Measurements from ENCODE around the gene KRT17. TPM values are rescaled to one million over a fixed set of nuclear protein-coding genes. Genes with fewer than 3 reads are reported as not detected.

The KRT17 gene
- total and polyA plus RNA-seq, 2 experiments from 2014 or later: 59.5 to 118 TPM

DNA sequence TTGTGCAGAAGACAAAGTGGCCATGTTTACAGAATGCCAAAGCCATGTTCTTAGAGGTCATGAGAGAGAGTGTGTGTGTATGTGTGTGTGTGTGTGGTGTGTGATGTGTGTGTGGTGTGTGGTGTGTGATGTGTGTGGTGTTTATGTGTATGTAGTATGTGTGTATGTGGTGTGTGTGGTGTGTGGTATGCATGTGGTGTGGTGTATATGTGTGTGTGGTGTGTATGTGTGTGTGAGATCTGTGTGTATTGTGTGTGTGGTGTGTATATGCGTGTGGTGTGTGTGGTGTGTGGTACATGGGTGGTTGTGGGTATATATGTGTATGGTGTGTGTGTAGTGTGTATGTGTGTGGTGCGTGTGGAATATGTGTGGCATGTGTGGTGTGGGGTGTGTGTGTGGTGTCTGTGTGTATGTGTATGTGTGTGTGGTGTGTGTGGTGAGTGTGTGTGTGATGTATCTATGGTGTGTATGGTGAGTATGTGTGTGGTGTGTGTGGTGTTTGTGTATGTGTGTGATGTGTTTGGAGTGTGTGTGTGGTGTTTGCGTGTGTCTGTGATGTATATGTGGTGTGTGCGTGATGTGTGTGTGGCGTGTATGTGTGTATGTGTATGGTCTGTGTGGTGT, 8.2 kb upstream of the KRT17 start:
- DNase-seq (ENCODE audit: low spot score): no peak
- WGBS (ENCODE audit: low lambda C conversion rate, missing lambda C conversion rate): 73% methylated on average over 5 of the region's 5 CpGs

DNA sequence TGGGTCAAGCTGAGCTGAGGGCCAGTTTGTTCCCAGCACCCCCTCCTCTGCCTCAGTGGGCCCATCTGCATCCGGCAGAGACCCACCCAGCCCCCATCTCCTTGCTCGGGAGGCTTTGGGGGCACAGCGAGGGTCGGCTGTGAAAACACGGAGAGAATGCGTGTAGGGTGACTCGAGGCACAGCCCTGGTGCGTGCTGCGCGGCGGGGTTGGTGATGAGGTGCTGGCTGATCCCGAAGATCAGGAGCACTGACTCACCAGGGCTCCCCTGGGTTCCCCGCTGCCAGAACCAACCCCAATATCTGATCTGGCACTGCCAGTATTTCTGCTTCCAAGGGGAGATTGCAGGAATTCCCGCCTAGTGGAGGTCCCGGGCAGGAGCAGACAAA, 7.5 kb upstream of the KRT17 start:
- Histone ChIP-seq H3K36me3 (replicated peaks; ENCODE audit: insufficient read depth, low read depth) (no peaks in the 10 kb centered on the region), H3K4me2 (no peak overlapping the region), H2AFZ (no peak overlapping the region), H3K27me3 (no peaks in the 10 kb centered on the region), H3K27ac (no peak overlapping the region), H3K9me3 (ENCODE audit: low read depth) (no peaks in the 10 kb centered on the region), H4K20me1 (ENCODE audit: insufficient read depth, poor library complexity, severe bottlenecking) (no peaks in the 10 kb centered on the region), H3K4me3 (no peak overlapping the region), H3K79me2 (no peaks in the 10 kb centered on the region), H3K9me2 (replicated peaks; ENCODE audit: insufficient read depth) (no peaks in the 10 kb centered on the region), H3K4me1 (ENCODE audit: insufficient read depth) (peaks cover 19% of the 10 kb centered on the region)
- no peak for DNase-seq (ENCODE audit: low spot score)
- no peak for TF ChIP-seq EZH2 (IDR thresholded peaks at IDR 0.05; ENCODE audit: borderline replicate concordance)
- TF ChIP-seq, protein P1, sequence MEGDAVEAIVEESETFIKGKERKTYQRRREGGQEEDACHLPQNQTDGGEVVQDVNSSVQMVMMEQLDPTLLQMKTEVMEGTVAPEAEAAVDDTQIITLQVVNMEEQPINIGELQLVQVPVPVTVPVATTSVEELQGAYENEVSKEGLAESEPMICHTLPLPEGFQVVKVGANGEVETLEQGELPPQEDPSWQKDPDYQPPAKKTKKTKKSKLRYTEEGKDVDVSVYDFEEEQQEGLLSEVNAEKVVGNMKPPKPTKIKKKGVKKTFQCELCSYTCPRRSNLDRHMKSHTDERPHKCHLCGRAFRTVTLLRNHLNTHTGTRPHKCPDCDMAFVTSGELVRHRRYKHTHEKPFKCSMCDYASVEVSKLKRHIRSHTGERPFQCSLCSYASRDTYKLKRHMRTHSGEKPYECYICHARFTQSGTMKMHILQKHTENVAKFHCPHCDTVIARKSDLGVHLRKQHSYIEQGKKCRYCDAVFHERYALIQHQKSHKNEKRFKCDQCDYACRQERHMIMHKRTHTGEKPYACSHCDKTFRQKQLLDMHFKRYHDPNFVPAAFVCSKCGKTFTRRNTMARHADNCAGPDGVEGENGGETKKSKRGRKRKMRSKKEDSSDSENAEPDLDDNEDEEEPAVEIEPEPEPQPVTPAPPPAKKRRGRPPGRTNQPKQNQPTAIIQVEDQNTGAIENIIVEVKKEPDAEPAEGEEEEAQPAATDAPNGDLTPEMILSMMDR (IDR thresholded peaks at IDR 0.05; ENCODE audit: poor library complexity): no peak
- no peak for TF ChIP-seq EZH2phosphoT487 (IDR thresholded peaks at IDR 0.05; ENCODE audit: low read depth, severe bottlenecking, unreplicated experiment)
- 86% methylated on average over 15 of the region's 15 CpGs for WGBS (ENCODE audit: low lambda C conversion rate, missing lambda C conversion rate)

More for the DNA sequence above, 8.2 kb upstream of the KRT17 start:
- H2AFZ ChIP-seq: no peak overlapping the region
- H3K4me3 ChIP-seq: no peak overlapping the region
- H3K4me1 ChIP-seq (ENCODE audit: insufficient read depth): peaks cover 19% of the 10 kb centered on the region
- H4K20me1 ChIP-seq (ENCODE audit: insufficient read depth, poor library complexity, severe bottlenecking): no peaks in the 10 kb centered on the region
- H3K4me2 ChIP-seq: no peak overlapping the region
- no peaks in the 10 kb centered on the region for H3K79me2 ChIP-seq
- H3K27me3 ChIP-seq: no peaks in the 10 kb centered on the region
- TF ChIP-seq, protein P1 (IDR thresholded peaks at IDR 0.05; ENCODE audit: poor library complexity): no peak
- TF ChIP-seq EZH2phosphoT487 (IDR thresholded peaks at IDR 0.05; ENCODE audit: low read depth, severe bottlenecking, unreplicated experiment): no peak
- no peak for TF ChIP-seq EZH2 (IDR thresholded peaks at IDR 0.05; ENCODE audit: borderline replicate concordance)
- no peaks in the 10 kb centered on the region for H3K9me3 ChIP-seq (ENCODE audit: low read depth)
- no peaks in the 10 kb centered on the region for H3K9me2 ChIP-seq (replicated peaks; ENCODE audit: insufficient read depth)
- no peaks in the 10 kb centered on the region for H3K36me3 ChIP-seq (replicated peaks; ENCODE audit: insufficient read depth, low read depth)
- no peak overlapping the region for H3K27ac ChIP-seq

DNA sequence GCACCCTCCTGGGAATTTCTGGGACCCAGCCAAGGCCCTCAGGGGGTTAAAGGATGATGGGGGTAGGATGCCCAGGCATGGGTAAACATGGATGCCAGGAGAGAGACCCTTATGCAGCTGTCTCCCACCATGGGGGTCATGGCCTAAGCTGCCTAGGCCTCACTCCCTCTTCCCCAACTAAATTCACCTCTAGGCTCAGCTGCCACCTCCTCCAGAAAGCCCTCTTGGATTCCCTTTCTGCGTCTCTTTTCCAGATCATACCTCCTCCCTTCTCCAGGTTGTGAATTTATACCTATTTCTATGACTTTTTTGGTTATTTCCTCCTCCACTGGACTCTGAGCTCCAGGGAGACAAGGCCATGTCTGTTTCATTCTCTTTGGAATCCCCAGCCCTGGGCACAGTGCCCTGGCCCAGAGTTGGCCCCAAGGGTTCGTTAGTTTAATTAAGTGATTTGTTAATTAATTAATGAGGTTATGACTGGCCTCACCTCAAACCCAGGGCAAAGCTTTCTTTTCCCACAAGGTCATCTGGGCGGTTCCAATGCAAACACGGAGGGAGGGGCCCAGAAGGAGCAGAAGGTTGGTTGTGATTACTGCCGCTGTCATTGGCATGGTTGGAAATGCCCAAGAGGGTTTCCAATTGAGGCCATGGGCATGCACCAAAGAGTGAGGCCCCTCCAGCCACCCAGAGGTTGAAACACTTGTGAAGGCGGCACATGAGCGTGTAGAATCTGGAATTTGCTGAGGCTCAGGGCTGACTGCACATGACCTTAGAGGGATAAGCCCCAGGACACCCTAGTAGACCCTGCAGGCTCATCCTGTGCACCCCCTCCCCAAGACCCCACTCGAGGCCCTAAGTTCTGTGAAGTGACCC, 6.9 kb upstream of the KRT17 start:
- H3K9me2 ChIP-seq (replicated peaks; ENCODE audit: insufficient read depth): no peaks in the 10 kb centered on the region
- H3K27me3 ChIP-seq: no peaks in the 10 kb centered on the region
- no peak overlapping the region for H3K4me2 ChIP-seq
- H3K9me3 ChIP-seq (ENCODE audit: low read depth): no peaks in the 10 kb centered on the region
- H3K27ac ChIP-seq: no peak overlapping the region
- 84% methylated on average over 8 of the region's 8 CpGs for WGBS (ENCODE audit: low lambda C conversion rate, missing lambda C conversion rate)
- no peaks in the 10 kb centered on the region for H3K79me2 ChIP-seq
- no peaks in the 10 kb centered on the region for H4K20me1 ChIP-seq (ENCODE audit: insufficient read depth, poor library complexity, severe bottlenecking)
- peaks cover 16% of the 10 kb centered on the region for H3K4me1 ChIP-seq (ENCODE audit: insufficient read depth)
- no peaks in the 10 kb centered on the region for H3K36me3 ChIP-seq (replicated peaks; ENCODE audit: insufficient read depth, low read depth)
- no peak overlapping the region for H2AFZ ChIP-seq
- DNase-seq (ENCODE audit: low spot score): no peak
- TF ChIP-seq EZH2phosphoT487 (IDR thresholded peaks at IDR 0.05; ENCODE audit: low read depth, severe bottlenecking, unreplicated experiment) (no peak), EZH2 (IDR thresholded peaks at IDR 0.05; ENCODE audit: borderline replicate concordance) (no peak)
- TF ChIP-seq, protein P1 (IDR thresholded peaks at IDR 0.05; ENCODE audit: poor library complexity): no peak
- no peak overlapping the region for H3K4me3 ChIP-seq

Data from hepatocyte (in vitro differentiated cells).